HL-60 (cell line): Measurements from ENCODE around the gene TBXAS1.

Experiments
- GABPA ChIP-seq: IDR thresholded peaks from 2 replicates; pipeline ENCODE4 v1.6.1; 2012; ENCODE audit warnings: low read depth
- POLR2AphosphoS5 ChIP-seq: IDR thresholded peaks from 2 replicates; pipeline ENCODE4 v1.6.1; 2012; ENCODE audit warnings: low read depth
- SPI1 ChIP-seq: IDR thresholded peaks from 2 replicates; pipeline ENCODE4 v1.6.1; 2012; ENCODE audit warnings: low read depth, mild to moderate bottlenecking, borderline replicate concordance
- TF ChIP-seq, protein P1 (sequence below): IDR thresholded peaks from one replicate; pipeline ENCODE4 v1.5.1; 2011; ENCODE audit warnings: low read length, control low read depth, inconsistent platforms; ENCODE audit not compliant: insufficient read depth
- TF ChIP-seq, protein P2 (sequence below): IDR thresholded peaks from 2 replicates; pipeline ENCODE4 v1.6.1; 2012; ENCODE audit warnings: low read depth; ENCODE audit not compliant: insufficient replicate concordance

DNA sequence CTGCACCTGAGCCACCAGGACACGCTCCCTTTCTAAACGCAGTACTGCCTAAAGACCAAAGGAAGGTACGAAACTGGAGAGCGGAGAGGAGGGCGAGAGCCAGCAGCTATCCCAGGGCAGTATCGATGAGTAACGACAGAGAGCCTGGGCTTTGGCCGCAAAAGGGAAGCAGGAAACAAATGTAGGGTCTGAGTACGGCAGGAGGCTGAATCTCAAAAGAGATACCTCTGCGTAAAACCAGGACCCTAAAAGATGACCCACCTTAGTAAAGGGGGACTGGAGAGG is 213.3 kb downstream of the TBXAS1 start:
- TF ChIP-seq POLR2AphosphoS5 (no peak), GABPA (no peak), SPI1 (no peak)
- TF ChIP-seq, protein P1, sequence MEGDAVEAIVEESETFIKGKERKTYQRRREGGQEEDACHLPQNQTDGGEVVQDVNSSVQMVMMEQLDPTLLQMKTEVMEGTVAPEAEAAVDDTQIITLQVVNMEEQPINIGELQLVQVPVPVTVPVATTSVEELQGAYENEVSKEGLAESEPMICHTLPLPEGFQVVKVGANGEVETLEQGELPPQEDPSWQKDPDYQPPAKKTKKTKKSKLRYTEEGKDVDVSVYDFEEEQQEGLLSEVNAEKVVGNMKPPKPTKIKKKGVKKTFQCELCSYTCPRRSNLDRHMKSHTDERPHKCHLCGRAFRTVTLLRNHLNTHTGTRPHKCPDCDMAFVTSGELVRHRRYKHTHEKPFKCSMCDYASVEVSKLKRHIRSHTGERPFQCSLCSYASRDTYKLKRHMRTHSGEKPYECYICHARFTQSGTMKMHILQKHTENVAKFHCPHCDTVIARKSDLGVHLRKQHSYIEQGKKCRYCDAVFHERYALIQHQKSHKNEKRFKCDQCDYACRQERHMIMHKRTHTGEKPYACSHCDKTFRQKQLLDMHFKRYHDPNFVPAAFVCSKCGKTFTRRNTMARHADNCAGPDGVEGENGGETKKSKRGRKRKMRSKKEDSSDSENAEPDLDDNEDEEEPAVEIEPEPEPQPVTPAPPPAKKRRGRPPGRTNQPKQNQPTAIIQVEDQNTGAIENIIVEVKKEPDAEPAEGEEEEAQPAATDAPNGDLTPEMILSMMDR: no peak
- TF ChIP-seq, protein P2, sequence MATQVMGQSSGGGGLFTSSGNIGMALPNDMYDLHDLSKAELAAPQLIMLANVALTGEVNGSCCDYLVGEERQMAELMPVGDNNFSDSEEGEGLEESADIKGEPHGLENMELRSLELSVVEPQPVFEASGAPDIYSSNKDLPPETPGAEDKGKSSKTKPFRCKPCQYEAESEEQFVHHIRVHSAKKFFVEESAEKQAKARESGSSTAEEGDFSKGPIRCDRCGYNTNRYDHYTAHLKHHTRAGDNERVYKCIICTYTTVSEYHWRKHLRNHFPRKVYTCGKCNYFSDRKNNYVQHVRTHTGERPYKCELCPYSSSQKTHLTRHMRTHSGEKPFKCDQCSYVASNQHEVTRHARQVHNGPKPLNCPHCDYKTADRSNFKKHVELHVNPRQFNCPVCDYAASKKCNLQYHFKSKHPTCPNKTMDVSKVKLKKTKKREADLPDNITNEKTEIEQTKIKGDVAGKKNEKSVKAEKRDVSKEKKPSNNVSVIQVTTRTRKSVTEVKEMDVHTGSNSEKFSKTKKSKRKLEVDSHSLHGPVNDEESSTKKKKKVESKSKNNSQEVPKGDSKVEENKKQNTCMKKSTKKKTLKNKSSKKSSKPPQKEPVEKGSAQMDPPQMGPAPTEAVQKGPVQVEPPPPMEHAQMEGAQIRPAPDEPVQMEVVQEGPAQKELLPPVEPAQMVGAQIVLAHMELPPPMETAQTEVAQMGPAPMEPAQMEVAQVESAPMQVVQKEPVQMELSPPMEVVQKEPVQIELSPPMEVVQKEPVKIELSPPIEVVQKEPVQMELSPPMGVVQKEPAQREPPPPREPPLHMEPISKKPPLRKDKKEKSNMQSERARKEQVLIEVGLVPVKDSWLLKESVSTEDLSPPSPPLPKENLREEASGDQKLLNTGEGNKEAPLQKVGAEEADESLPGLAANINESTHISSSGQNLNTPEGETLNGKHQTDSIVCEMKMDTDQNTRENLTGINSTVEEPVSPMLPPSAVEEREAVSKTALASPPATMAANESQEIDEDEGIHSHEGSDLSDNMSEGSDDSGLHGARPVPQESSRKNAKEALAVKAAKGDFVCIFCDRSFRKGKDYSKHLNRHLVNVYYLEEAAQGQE: no peak
